ENCODE results near the gene TMPRSS11D. TPM values are rescaled to one million over a fixed set of nuclear protein-coding genes. Genes with fewer than 3 reads are reported as not detected.

The TMPRSS11D gene
- total RNA-seq, 2 donors from 2014 or later: not detected

Other genes starting within 250 kb of the TMPRSS11D start
- 100 to 1,000 TPM in 1 of 2 donors, 10 to 100 TPM in 1; 95.9 to 103 TPM for gene UBA6, start 182.8 kb downstream of the TMPRSS11D start, total RNA-seq
- not detected for gene GNRHR, start 129.6 kb downstream of the TMPRSS11D start, total RNA-seq
- not detected for gene TMPRSS11A, start 79.5 kb upstream of the TMPRSS11D start, total RNA-seq
- not detected for gene TMPRSS11F, start 245.9 kb upstream of the TMPRSS11D start, total RNA-seq

Data from activated T-helper 17 cell treated with anti-CD3 and anti-CD28 coated beads, Interleukin-2, amount 50 U/mL, for 72 hours (primary cell).